Muscle layer of colon (tissue), 2 donors: Measurements from ENCODE around the gene SNRNP25.
"Not testable (repeated sequence)": the region's sequence is repeated elsewhere in the genome, so short reads cannot be mapped to it uniquely, and the experiment has no call there.

Experiments used
- H3K27ac ChIP-seq: one replicate; pipeline ENCODE4 v1.7.0; 2013; ENCODE audit warnings: low read depth, mild to moderate bottlenecking, low read length, moderate library complexity
- H3K27me3 ChIP-seq, 2 donors: one replicate each; pipeline ENCODE4 v1.7.0; 2013; ENCODE audit warnings: low read length in 2 of 2, mild to moderate bottlenecking in 2 of 2; ENCODE audit not compliant: insufficient read depth in 2 of 2, control insufficient read depth in 1 of 2
- H3K36me3 ChIP-seq: one replicate; pipeline ENCODE4 v1.7.0; 2013; ENCODE audit warnings: mild to moderate bottlenecking, low read length; ENCODE audit not compliant: insufficient read depth
- H3K4me1 ChIP-seq: one replicate; pipeline ENCODE4 v1.7.0; 2013; ENCODE audit warnings: mild to moderate bottlenecking, low read length; ENCODE audit not compliant: insufficient read depth
- H3K4me3 ChIP-seq, 2 donors: one replicate each; pipeline ENCODE4 v1.7.0; 2013; ENCODE audit warnings: low read length in 2 of 2, low read depth in 1 of 2, mild to moderate bottlenecking in 1 of 2, moderate library complexity in 1 of 2
- H3K9ac ChIP-seq: one replicate; pipeline ENCODE4 v1.7.0; 2013; ENCODE audit warnings: low read length
- H3K9me3 ChIP-seq: one replicate; pipeline ENCODE4 v1.7.0; 2013; ENCODE audit warnings: mild to moderate bottlenecking, low read length
- donor health status: abdominal sarcoma.
- donor health status: Adenocarcinoma of cecum.

The SNRNP25 gene

DNA sequence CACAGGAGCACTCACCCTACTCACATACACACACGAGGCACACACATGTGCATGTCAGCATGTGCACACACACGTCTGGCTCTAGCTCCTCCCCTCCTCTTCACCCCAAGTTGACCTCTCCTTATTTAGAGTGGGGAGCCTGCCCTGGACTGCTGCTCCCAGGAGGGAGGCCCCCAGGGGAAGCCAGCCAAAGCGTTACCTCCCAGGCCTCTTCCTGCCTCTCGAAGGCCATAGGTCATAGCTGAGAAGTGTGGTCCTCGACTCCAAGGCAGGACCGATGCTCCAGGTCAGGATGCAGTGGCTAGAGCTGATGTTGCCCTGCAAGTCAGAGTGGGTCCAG, 19.0 kb upstream of the SNRNP25 start:
- Histone ChIP-seq H3K4me1 (no peaks in the 10 kb centered on the region), H3K27ac (no peak overlapping the region), H3K9me3 (no peaks in the 10 kb centered on the region), H3K9ac (no peak overlapping the region), H3K36me3 (no peaks in the 10 kb centered on the region), H3K27me3 (no peaks in the 10 kb centered on the region), H3K4me3 (no peak overlapping the region)

- Histone ChIP-seq H3K27ac (no peak overlapping the region), H3K9me3 (no peaks in the 10 kb centered on the region), H3K9ac (no peak overlapping the region), H3K27me3 (no peaks in the 10 kb centered on the region), H3K4me1 (no peaks in the 10 kb centered on the region), H3K36me3 (no peaks in the 10 kb centered on the region), H3K4me3 (no peak overlapping the region)
Measured at GRCh38 chr16:35011-35677, 18.5 kb upstream of the SNRNP25 start.

- no peaks in the 10 kb centered on the region for H3K9me3 ChIP-seq
- no peak overlapping the region for H3K9ac ChIP-seq
- no peaks in the 10 kb centered on the region for H3K27me3 ChIP-seq
- no peak overlapping the region for H3K4me3 ChIP-seq
- no peaks in the 10 kb centered on the region for H3K4me1 ChIP-seq
- no peak overlapping the region for H3K27ac ChIP-seq
- no peaks in the 10 kb centered on the region for H3K36me3 ChIP-seq
Measured at GRCh38 chr16:35678-36305, 17.8 kb upstream of the SNRNP25 start.

GRCh38 chr16:36336-36984, 17.2 kb upstream of the SNRNP25 start:
- Histone ChIP-seq H3K4me1 (no peaks in the 10 kb centered on the region), H3K36me3 (no peaks in the 10 kb centered on the region), H3K27me3 (no peaks in the 10 kb centered on the region), H3K4me3 (no peak overlapping the region), H3K9me3 (no peaks in the 10 kb centered on the region), H3K9ac (no peak overlapping the region), H3K27ac (no peak overlapping the region)

DNA sequence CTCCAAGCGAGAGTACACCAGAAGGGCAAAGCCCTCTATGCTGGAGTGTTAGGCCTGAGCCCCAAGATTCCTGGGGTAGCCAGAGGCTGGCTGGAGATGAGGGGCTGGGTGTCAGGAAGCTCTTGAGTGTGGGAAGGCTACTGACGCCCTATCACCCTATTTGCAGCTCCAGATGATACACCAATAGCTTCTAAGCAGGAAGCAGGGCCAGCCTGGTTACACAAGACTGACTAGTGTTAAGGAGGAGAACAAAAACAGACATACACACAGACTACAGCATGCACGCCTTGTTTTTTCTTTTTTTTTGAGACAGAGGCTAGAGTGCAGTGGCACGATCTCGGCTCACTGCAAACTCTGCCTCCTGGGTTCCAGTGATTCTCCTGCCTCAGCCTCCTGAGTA, 16.1 kb upstream of the SNRNP25 start:
- H3K9me3 ChIP-seq, result no peaks in the 10 kb centered on the region
- H3K4me3 ChIP-seq, result no peak overlapping the region
- no peak overlapping the region for H3K27ac ChIP-seq
- no peaks in the 10 kb centered on the region for H3K27me3 ChIP-seq
- no peaks in the 10 kb centered on the region for H3K36me3 ChIP-seq
- no peaks in the 10 kb centered on the region for H3K4me1 ChIP-seq
- H3K9ac ChIP-seq, result no peak overlapping the region

DNA sequence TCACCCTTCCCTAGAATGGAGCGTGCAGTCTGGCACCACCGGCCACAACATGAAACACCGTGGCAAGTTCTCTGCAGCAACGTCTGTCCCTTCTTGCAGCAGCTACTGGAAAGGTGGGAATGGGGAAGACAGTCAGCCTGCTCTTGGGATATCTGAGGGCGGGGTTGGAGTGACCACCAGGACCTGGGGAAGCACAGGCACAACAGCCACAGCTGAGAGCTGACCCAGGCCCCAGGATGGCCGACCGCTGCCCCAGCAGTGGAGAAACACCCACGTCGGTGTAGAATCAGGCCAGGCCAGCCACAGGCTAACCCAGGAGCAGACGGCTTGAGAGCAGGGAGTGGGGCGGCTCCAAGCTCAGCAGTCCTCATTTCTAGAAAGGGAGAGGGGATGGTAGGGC, 15.4 kb upstream of the SNRNP25 start:
- not testable (repeated sequence) for H3K36me3 ChIP-seq, H3K27me3 ChIP-seq, H3K4me3 ChIP-seq, H3K27ac ChIP-seq, H3K9me3 ChIP-seq, H3K4me1 ChIP-seq, H3K9ac ChIP-seq

DNA sequence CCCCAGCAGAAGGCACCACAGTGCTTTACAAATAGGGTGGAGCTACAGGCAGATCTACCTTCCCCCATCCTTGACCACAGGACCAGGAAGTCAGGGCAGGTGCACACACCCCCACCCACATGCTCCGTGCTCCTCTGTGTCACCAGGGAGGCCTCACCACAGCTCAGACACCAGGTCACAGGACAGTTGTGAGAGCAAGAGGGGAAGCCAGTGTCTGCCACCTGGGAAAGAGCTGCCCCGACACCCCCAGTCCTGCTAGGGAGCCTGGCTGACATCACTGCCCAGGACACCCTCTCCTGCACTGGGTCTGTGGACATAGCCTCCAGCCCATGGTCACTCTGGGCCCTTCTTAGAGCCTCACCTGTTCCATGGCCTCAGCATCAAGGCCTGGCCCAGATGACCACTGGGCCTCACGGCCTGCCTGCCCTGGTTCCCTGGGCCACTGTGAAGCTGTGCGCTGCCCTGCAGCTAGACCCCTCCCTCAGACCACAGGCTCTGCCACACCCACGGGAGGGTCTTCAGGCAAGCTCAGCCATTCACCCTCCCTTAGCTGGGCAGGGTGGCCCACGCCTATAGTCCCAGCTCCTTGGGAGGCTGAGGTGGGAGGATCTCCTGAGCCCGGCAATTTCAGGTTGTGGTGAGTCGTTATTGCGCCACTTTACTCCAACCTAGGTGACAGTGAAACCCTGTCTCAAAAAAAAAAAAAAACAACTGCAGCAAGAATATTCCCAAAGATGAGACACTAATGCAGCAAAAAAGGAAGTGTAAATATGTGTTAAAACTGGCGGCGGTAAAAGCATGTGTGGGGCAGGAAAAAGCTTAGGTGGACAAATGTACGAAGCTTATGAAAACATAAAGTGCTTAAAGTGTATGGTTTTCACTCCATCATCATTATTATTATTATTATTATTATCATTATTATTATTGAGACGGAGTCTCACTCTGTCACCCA, 14.4 kb upstream of the SNRNP25 start:
- no peak overlapping the region for H3K4me3 ChIP-seq
- H3K27ac ChIP-seq, result no peak overlapping the region
- no peaks in the 10 kb centered on the region for H3K4me1 ChIP-seq
- H3K36me3 ChIP-seq, result no peaks in the 10 kb centered on the region
- H3K9ac ChIP-seq, result no peak overlapping the region
- no peaks in the 10 kb centered on the region for H3K27me3 ChIP-seq
- H3K9me3 ChIP-seq, result no peaks in the 10 kb centered on the region

GRCh38 chr16:41439-42068, 12.1 kb upstream of the SNRNP25 start:
- Histone ChIP-seq H3K27ac (no peak overlapping the region), H3K4me3 (no peak overlapping the region), H3K27me3 (no peaks in the 10 kb centered on the region), H3K9me3 (no peaks in the 10 kb centered on the region), H3K9ac (no peak overlapping the region), H3K4me1 (no peaks in the 10 kb centered on the region), H3K36me3 (peaks cover 6% of the 10 kb centered on the region)

DNA sequence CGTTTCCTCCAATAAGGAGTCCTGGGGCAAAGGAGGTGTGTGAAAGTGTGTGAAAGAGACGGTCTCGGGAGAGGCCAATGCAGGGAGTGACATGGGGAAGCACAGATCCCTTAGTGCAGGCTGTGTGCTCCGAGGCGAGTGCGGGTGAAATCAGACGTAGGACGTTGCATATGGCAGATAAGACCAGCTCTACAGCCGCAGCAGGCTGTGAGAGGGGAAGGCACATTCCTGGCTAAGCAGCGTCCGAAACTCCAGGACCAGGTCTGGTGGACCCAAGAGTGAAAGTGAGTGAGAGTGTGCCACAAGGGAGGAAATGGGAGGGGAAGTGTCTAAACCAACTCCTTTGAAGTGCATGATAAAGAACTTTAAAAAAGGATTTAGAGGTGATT, 11.6 kb upstream of the SNRNP25 start:
- H3K9ac ChIP-seq, result no peak overlapping the region
- H3K27ac ChIP-seq, result no peak overlapping the region
- no peak overlapping the region for H3K4me3 ChIP-seq
- no peaks in the 10 kb centered on the region for H3K9me3 ChIP-seq
- H3K36me3 ChIP-seq, result peaks cover 8% of the 10 kb centered on the region
- H3K4me1 ChIP-seq, result no peaks in the 10 kb centered on the region
- H3K27me3 ChIP-seq, result no peaks in the 10 kb centered on the region

DNA sequence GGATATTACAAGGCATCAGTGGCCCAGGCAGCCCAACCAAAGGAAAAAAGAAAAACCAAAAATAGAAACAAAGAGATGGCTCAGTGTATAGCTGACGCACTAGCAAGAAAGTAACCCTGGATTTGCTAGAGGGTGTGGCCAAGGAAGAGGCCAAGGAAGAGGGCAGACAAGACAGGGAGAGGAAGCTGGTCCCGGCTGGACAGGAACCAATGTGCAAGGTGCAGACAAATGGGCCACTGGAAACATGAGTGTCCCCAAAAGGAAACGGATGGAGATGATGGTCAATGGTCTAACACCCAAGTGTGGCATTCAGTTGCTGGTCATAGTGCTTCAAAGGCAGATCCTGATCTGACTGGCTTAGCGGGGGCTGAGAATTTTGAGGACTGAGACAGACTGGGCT, 10.9 kb upstream of the SNRNP25 start:
- peaks cover 11% of the 10 kb centered on the region for H3K36me3 ChIP-seq
- H3K4me3 ChIP-seq, result no peak overlapping the region
- H3K9me3 ChIP-seq, result no peaks in the 10 kb centered on the region
- H3K9ac ChIP-seq, result no peak overlapping the region
- no peaks in the 10 kb centered on the region for H3K27me3 ChIP-seq
- no peaks in the 10 kb centered on the region for H3K4me1 ChIP-seq
- no peak overlapping the region for H3K27ac ChIP-seq

DNA sequence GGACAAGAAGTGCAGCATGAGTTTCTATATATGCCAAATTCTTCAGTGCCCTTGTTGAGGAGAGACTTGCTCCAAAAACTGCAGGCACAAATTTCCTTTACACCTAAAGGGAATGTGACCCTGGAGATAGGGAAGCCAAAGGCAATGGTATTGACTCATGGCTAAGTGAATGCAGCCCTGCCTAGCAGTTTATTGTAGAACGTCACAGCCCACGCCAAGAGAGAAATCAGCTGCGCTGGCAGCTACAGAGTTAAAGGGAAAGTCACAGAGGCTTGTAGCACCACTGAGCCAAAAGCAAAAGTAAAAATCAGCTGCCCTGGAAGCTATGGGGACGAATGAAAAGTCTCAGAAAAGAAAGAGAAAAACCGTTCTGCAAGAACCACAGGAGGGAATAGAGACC, 10.3 kb upstream of the SNRNP25 start:
- no peaks in the 10 kb centered on the region for H3K27me3 ChIP-seq
- no peaks in the 10 kb centered on the region for H3K4me1 ChIP-seq
- peaks cover 11% of the 10 kb centered on the region for H3K36me3 ChIP-seq
- no peak overlapping the region for H3K27ac ChIP-seq
- no peak overlapping the region for H3K4me3 ChIP-seq
- no peaks in the 10 kb centered on the region for H3K9me3 ChIP-seq
- H3K9ac ChIP-seq, result no peak overlapping the region
